ENCODE results near the gene GPR17. TPM values are rescaled to one million over a fixed set of nuclear protein-coding genes. Genes with fewer than 3 reads are reported as not detected.

The GPR17 gene
- total RNA-seq, 1 experiment from 2014 or later = 0.35 TPM

GRCh38 chr2:127621981-127622431, 23.9 kb upstream of the GPR17 start:
- H4K8ac ChIP-seq (replicated peaks; ENCODE audit: insufficient read length, low read depth, low read length) = no peak overlapping the region
- no peaks in the 10 kb centered on the region for H3K9me3 Mint-ChIP-seq
- H3K18ac ChIP-seq (ENCODE audit: insufficient read length, low read depth, low read length) = no peak overlapping the region
- no peak overlapping the region for H3K27ac Mint-ChIP-seq
- no peak overlapping the region for H3K14ac ChIP-seq (ENCODE audit: insufficient read depth, low read length)
- no peak overlapping the region for H2BK20ac ChIP-seq (ENCODE audit: low read depth, low read length, poor library complexity, severe bottlenecking)
- H3T11ph ChIP-seq (ENCODE audit: low read length) = no peak overlapping the region
- H3K27me3 Mint-ChIP-seq (ENCODE audit: low read depth) = peaks cover 7% of the 10 kb centered on the region
- no peaks in the 10 kb centered on the region for H3K23me2 ChIP-seq (ENCODE audit: insufficient read length, low read depth, low read length, poor library complexity, severe bottlenecking)
- no peak overlapping the region for H2AFZ ChIP-seq (ENCODE audit: low read length)
- H3K23ac ChIP-seq (ENCODE audit: insufficient read length, low read depth, low read length) = no peak overlapping the region
- H3K9ac ChIP-seq (ENCODE audit: extremely low read depth, insufficient read length, low read length) = no peak overlapping the region
- H3K4ac ChIP-seq (ENCODE audit: low read depth, low read length) = no peak overlapping the region
- H3K4me2 ChIP-seq (ENCODE audit: insufficient read depth, insufficient read length, low read length) = no peak overlapping the region
- H3K56ac ChIP-seq (ENCODE audit: insufficient read length, low read depth, low read length) = no peak overlapping the region
- no peak overlapping the region for H3K4me3 Mint-ChIP-seq
- no peak overlapping the region for H2BK120ac ChIP-seq (ENCODE audit: low read depth, low read length, poor library complexity, severe bottlenecking)
- H3K79me2 ChIP-seq (ENCODE audit: insufficient read depth, low read length) = no peaks in the 10 kb centered on the region
- H2AK5ac ChIP-seq (ENCODE audit: insufficient read length, low read length) = no peak overlapping the region
- H4K5ac ChIP-seq (ENCODE audit: insufficient read length, low read depth, low read length) = no peak overlapping the region
- no peaks in the 10 kb centered on the region; a peak in 1 of 7 replicates for H3K36me3 Mint-ChIP-seq (ENCODE audit: insufficient read depth in 1 of 3, low read depth in 3 of 3)
- H3K4me1 Mint-ChIP-seq = peaks cover 0 to 4% of the 10 kb centered on the region in 2 experiments; a peak in 2 of 4 replicates
- peak; percentile 20 for DNase-seq
- H3K79me1 ChIP-seq (ENCODE audit: insufficient read depth, low read depth, low read length, poor library complexity, severe bottlenecking) = no peaks in the 10 kb centered on the region
- H3K9me3 ChIP-seq (ENCODE audit: control insufficient read depth, low read depth, low read length) = no peaks in the 10 kb centered on the region
- no peak overlapping the region for H4K91ac ChIP-seq (ENCODE audit: insufficient read length, low read depth, low read length)
- no peaks in the 10 kb centered on the region for H4K20me1 ChIP-seq (ENCODE audit: control insufficient read depth, insufficient read depth, insufficient read length)
- no CpG with 5 or more reads among the region's 15 CpGs for WGBS (ENCODE audit: extremely low coverage, insufficient read length, low lambda C conversion rate)
- no peaks in the 10 kb centered on the region for H3K4me1 ChIP-seq (ENCODE audit: insufficient read depth, low read length)
- no peaks in the 10 kb centered on the region for H3K27me3 ChIP-seq (ENCODE audit: insufficient read depth, low read length)
- TF ChIP-seq CTCF (conservative IDR thresholded peaks at IDR 0.05) = no peak
- H3K27ac ChIP-seq (ENCODE audit: insufficient read length, low read depth, low read length) = no peak overlapping the region
- no peak overlapping the region for H2BK12ac ChIP-seq (ENCODE audit: insufficient read length, low read depth, low read length)
- no peak overlapping the region for H2BK5ac ChIP-seq (ENCODE audit: insufficient read length, low read length)
- H2BK15ac ChIP-seq (ENCODE audit: low read depth, low read length) = no peak overlapping the region

Measured in H9 (cell line).